Islet of Langerhans (tissue), 1 donor: Measurements from ENCODE around the gene CNOT1.
"Not testable (repeated sequence)": the region's sequence is repeated elsewhere in the genome, so short reads cannot be mapped to it uniquely, and the experiment has no call there.

Experiments
- FAIRE-seq: peaks from one replicate; lab custom pipeline; 2011; peaks lifted over from hg19 to GRCh38; lab: Jason Lieb, UNC

The CNOT1 gene

DNA sequence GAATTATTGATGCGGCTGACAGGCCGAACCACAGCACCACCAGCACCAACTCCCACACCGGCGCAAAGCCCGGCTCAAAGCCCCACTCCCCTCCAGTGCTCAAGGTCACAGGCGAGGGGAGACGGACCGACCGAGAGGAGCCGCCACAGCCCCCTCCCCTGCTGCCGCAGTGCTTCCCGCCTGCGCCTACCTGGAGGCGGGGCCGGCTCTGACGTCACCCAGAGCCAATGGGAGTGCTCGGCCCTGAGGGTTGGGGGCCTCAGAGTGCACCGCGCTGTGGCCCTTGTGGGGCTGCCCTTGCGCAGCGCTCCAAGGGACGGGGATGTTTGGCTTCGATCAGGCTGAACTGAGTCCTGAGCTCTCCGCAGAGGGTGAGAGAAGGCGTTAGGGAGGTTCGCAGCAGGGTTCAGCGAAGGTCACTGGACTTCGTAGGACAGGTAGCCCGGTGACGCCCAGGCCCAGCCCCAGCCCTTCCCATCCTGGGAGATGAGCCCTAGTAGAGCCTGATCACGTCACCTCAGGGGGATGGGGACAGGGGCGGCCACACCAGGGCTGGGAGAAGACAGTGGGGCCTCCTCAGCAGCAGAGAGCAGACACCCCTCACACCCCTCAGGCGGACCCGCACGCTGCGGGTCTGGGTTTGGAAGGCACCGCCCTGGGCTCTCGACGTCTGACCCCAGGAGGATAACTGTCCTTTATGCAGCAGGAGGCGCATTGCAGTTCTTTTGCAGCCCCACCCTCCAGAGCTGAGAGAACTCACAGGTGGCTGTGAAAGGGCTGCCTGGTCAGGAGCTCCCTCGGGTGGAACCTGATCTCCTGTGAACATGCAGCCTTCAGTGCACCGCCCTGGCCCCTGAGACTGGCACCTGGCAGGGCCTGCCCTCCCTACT lies 128.1 kb downstream of the CNOT1 start:
- no peak for FAIRE-seq

DNA sequence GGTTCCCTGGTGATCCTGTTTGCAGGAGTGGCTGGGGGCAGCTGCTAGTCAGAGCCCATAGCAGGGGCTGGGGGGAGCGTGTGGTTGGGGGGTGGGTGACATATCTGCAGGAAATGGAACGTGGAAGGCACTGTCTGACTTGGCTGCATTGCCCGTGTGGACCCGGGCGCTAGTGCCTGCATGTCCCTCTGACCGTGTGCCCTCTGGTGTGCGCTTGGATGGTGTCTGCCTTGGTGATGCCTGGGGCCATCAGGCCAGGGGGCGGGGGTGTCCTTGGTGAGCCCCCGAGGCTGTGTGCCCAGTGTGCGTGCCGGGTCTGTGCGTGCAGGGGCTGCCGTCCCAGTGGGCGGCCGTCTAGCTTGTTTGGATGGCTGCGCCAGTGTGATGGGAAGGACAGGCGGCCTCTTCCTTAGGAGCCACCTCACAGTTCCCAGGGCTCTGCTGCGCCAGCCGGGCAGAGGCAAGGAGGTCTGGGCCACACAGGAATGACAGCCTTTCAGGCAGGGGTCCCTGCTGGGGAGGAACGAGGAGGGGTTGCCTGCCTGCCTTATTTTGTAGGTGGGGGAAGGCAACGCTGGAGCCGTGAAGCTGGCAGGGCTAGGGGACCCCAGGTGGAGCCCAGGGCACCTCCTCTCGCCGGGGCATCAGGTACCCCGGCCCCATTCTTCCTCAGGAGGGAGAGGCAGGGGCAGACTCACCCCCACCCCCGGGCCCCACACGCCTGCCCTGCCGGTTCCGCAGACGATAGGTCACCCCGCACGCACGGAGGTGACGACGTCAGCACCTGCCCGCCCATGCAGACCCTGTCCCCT lies 129.0 kb downstream of the CNOT1 start:
- no peak for FAIRE-seq

DNA sequence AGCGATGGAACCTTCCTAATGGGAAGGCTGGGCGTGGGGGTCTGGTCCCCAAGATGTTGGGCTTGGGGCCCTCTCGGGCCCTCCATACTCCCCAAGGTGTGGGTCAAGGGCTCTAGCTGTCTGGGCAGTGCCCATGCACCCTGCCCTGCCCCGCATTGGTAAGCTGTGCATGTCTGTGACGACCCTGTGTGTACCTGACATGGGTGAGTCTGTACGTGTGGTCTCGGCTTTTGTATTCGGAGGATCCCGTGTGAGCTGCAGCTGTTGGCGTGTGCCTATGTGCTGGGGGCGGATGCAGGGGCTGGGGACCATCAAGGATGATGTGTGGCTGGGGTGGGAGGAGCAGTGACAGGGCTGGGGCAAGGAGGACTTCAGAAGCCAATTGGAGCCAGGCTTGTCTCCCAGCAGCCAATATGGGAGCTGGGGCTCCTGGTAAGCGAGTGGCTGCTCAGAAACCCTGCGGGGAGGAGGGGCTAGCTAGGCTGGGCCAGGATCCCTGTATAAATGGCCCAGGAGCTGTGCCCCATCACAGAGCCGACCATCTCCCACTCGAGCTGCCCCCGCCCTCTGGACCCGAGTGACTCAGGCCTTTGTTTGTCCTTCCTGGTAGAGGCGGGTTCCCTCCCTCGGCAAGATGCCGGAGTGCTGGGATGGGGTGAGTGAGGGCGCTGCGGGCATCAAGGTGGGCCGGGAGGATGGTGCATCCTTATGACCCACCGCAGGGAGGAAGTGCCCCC lies 129.8 kb downstream of the CNOT1 start, which contains the start of gene NDRG4:
TSS of gene NDRG4 (plus strand) at position 529 of the 737 bp plus-strand sequence. CDS start at position 635, 106 bp downstream.
- no peak for FAIRE-seq

DNA sequence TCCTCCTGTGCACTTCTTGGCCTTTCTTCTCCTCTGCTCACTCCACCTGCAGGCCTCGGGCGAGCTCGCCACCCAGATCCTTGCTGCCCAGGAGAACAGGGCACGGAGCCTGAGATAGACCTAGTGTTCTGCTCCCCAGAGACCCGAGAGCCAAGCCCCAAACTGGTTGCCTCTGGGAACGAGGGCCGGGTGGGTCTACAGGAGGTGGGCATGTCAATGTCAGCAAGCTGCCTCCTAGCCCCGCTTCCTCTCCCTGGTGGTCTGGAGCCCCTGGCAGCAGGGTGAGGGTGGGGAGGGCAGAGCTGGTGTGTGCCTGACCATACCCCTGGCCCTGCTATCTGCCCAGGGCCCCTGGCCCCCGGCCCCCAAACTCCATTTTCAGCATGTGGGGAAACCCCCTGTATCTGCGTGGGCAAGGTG lies 130.5 kb downstream of the CNOT1 start:
- FAIRE-seq, result no peak

DNA sequence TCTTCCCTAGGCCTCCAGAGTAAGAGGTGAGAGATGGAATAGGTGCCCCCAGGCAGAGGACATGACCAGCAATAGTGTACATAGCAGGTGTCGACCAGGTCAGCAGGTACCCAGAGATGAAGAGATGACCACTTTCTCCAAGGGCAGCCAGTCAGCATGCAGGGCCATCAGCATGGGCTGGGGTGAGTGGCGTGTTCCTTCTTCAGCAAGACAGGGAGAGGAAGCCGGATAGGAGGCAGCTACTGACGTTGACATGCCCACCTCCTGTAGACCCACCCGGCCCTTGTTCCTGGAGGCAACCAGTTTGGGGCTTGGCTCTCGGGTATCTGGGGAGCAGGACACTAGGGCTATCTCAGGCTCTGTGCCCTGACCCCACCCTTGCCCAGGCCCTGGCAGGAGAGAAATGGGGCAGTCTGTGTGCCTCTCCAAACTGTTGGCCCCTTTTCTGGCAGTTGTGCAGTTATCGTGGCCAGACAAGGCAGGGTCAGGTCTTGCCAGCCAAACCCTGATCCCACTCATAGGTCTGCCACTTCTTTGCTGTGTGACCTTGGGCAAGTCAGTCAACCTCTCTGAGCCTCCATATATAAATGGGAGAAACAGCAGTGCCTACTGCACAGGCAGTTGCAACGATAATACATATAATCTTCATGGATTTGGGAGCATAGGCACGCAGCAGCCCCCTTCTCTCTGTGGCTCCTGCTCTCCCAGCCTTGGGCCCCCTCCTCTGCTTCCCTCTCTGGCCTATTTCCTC lies 131.1 kb downstream of the CNOT1 start:
- no peak for FAIRE-seq

DNA sequence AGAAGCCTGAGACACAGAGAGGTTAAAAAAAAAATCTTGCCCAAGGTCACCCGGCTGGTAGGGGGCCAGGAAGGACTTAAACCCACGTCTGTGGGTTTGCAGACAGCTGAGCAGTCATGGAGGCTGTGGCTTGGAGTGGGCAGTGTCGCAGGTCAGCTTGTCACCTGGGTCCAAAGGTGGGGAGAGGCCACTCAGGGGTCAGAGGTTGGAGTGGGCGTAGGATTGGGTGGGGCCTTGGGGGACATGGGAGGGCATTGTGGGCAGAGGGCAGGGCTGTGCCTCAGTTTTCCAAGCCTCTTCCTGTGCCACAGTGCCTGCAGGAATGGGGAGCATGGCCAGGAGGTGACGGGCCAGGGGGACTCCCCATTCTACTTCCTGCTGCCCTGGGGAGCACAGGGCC lies 131.7 kb downstream of the CNOT1 start:
- no peak for FAIRE-seq

DNA sequence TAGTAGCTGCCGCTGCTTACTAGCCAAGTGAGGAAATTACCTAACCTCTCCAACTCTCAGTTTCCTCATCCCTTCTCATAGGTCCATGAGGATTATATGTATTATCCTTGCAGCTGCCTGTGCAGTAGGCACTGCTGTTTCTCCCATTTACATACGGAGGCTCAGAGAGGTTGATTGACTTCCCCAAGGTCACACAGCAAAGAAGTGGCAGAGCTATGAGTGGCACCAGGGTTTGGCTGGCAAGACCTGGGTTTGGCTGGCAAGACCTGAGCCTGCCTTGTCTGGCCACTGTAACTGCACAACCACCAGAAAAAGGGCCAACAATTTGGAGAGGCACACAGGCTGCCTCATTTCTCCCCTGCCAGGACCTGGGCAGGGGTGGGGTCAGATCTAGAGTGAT lies 132.2 kb downstream of the CNOT1 start:
- FAIRE-seq, result no peak

DNA sequence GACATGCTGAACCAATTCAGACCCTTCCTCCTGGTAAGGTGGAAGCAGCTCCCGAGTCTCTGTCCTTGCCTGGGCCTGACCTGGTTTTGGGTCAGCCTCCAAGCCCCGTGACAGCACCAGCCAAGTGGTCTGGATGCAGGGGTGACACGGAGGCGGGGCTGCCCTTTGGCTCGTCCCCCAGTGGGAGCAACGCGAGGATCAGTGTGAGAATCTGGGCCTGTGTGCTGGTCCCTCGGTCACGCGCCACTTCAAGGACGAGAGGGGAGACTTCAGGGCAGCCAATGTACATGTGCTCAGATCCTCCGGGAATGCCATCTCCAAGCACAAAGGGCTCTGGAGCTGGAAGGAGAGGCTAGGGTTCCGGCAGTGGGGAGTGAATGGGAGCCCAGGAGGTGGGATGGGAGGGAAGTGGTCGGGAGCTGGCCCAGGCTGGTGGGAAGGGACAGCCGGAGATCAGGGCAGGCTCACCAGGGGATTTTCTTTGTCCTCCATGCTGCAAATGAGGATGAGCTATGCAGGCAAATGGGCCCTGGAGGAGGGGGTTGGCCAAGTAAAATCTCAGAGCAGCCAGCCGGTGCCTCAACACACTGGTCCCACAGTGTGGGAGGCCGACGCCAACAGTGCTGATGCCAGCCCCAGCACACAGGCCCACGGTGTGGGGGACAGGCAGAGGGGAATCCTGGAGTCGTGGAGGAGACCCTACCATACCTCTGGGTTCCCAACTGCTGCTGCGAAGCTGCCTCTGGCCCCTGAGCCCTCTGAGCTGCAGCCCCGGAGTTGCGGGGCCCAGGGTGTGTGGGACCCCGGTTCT lies 133.9 kb downstream of the CNOT1 start:
- no peak for FAIRE-seq

DNA sequence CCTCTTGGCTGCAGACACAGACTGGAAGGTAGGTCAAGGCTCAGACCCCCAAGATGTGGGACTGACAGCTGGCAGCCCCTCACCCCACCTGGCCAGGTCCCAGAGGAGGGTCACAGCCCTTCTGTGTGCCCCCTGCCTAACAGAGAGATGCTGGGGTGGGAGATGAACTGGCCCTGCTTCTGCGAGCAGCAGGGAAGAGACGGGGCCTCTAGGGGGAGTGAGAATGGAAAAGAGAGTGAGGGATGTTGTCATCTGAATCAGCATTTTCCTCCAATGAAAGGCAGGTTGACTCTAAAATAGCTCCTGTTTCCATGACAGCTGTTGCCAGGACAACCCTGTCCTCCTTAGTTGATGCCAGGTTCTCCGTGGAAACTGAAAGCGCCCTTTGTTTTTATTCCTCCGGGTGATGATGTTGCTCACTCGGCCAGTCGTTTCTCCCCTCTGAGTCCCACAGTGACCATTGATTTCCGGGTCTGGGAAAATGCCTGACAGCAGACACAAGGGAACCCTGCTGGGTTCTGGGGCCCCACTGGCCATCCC lies 134.6 kb downstream of the CNOT1 start:
- peak; percentile 99 for FAIRE-seq

DNA sequence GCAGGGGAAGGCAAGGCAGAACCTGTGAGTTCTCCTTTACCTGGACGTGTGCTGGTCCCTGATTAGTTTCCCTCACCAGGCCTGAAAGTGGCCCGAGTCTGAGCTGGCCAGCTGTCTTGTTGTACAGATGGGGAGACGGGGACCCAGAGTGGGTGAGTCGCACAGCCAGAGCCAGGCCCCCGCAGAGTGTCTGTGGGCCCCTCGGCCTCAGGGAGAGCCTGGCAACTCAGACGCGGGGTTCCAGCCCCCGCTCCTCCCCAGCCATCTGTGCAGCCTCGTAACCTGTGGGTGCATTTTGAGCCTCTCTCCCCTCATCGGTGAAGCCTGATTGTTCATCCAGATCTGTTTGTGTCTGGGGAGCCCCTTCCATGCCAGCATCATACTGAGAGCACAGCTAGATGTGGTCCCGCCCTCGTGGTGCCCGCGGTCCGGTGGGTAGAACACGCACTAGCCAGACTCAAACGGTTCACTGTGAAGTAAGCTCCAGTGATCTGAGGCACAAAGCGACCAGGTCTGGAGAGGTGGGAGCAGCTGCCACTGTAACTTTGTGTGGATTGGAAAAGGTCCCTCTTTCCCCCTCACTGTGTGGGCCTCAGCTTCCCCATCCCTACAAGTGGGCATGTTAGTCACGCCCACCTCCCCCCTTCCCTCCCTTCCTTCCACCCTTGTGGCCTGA lies 135.7 kb downstream of the CNOT1 start:
- no peak for FAIRE-seq

DNA sequence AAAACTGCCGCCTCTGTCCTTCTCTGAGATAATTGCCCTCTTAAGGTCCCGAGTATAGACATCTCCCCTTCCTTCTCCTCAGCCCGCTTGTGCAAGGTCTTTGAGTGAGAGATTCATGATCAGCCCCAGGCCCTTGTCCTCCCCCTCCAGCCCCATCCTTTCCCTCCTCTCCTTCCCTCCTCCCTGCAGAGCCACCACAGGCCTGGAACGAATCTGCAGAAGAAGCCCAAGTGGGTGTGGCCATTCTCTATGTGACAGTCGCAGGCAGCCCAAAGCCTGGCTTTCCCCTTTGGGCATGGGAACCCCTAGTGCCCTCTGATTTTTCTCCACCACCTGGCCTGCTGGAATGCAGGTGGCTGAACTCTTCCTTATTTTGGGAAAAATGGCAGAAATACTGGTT lies 136.9 kb downstream of the CNOT1 start:
- no peak for FAIRE-seq

DNA sequence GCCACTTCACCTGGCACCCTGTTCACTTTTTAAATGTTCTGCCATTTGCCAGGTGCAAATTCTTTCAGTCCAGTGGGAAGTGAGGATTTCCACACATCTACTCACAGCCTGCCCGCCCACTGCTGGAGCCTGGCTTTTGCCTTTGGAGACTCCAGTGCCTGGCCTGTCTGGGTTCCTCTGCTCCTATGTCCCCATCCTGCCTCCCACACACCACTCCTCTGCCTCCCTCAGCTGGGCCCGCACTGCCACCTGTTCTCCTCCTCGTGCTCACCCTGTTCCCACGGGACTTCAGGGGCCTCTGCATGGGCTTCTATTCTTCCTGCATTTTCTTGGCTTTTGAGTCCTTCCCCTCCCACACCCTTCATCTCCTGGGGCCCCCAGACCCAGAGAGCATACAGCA lies 137.6 kb downstream of the CNOT1 start:
- FAIRE-seq, result no peak

DNA sequence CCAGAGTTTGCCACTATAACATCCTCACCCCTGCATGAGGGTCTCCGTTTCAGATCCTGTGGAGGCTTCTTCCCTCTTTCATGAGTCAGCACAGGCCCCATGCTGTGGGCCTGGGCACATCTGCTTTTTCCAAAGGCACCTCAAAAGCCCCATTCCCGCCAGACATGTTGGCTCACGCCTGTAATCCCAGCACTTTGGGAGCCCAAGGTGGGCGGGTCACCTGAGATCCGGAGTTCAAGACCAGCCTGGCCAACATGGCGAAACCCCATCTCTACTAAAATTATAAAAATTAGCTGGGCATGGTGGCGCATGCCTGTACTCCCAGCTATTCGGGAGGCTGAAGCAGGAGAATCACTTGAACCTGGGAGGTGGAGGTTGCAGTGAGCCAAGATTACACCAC lies 139.1 kb downstream of the CNOT1 start:
- not testable (repeated sequence) for FAIRE-seq

DNA sequence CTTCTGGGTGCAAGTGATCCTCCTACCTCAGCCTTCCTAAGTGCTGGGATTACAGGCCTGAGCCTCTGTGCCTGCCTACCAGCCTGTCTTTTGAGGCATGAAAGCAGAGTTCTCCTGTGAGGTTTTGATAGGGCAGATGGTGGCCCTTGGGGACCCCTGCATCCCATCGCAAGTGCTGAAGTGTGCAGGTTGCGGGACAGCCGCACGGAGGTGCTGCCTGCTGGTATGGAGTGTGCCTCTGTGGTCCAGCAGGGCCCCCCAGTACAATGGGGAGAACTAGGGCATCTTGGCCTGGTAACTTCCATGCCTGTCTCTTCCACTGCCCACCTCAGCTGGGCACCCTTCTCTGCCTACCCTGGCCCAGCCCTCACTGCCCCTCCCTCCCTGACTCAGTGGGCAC lies 139.6 kb downstream of the CNOT1 start:
- no peak for FAIRE-seq

DNA sequence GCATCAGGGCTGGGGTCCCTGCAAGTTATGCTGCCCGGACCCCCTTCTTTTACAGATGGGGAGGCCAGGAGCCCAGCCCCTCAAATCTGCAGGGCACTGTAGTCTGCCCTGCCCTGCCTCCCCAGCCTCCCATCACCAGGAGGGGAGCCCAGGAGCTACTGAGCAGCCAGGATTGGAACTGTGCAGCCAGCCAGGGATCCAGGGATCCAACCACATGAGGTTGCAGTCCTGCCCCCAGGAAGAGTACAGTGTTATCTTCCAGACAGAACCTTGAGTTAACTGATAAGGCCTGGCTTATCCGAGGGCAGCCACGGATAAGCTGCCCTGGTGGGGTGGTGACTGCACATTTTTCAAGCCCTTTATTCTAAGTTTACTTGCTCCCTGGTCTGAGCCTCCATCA lies 141.1 kb downstream of the CNOT1 start:
- no peak for FAIRE-seq

DNA sequence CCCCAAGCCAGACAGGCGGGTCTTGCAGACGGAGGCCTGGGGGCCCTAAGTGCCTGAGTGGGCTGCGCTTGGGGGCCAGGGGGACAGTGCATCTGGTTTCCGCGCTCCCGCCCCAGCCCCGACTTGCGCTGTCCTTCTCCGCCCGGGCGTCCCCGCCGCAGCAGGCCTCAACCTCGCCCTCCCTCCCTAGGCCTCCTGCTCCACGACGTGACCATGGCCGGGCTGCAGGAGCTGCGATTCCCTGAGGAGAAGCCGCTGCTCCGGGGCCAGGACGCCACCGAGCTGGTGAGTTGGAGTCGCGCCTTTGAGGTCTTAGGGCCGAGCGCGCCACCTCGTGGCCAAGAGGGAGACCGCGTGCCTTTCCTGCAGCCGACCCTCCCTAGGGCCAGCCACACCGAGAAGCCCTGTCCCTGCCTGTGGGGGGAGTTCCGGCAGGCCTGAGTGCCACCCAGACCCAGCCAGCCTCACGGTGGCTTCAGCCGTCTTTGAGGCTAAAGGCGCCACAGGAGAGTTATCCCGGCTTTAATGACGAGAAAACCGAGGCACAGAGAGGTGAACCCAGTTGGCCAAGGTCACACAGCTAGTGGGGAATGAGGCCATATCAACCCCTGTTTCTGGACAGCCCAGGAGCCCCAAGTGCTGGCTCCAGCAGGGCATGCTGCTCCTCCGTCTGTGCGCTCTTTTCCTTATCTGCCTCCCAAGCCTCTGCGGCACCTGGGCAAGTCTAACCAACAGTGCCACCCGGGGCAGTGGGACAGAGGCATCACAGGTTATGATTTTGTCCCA lies 141.9 kb downstream of the CNOT1 start:
- no peak for FAIRE-seq

DNA sequence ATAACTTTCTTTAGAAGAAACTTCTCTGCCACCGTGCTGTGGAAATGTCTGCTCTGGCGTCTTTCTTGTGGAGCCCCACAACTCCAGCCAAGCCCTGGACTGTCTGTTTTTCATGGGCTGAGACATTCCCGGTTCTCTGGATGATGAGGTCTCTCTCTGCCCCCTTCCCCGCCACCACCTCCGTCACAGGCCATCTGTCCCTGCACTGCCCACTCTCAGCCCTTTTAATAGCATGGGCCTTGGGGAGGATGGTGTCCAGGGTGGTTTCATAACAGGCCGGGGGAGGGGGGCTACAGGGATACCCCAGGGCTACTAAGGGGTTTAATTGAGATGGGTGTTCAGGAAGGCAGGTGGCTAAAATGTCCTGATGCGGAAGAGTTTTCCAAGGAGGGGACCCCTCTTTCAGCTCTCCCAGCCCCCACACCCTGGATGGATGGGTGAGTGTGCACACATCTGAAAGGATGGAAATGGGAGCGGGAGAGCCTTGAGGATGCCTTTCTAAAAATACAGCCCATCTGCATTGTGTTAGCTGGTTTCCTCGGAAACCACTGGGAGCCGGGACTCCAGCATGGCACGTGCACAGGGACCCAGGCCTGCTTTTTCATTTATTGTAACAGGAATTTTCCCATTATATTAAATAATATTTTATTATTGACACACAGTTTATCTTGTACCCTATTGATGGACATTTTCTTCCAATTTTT lies 144.3 kb downstream of the CNOT1 start:
- no peak for FAIRE-seq

DNA sequence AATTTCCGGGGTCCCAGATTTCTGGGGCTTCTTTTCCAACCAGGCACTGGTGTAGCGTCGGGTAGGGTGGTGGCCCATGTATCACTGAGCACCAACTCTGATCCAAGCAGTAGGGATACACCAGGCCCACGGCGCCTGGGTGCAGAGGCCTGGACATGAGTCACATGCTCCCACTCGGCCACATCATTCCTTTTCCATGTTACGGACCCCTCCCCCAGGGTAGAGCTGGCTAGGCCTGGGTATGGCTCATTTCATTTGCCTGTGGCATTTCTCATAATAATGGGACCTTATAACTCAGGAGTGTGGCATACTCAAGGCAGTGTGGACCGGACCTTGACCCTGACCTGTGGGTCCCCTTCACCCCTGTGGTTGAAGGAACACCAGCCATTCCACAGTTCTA lies 147.7 kb downstream of the CNOT1 start:
- no peak for FAIRE-seq
